ENCODE results near the gene PEX5L.

DNA sequence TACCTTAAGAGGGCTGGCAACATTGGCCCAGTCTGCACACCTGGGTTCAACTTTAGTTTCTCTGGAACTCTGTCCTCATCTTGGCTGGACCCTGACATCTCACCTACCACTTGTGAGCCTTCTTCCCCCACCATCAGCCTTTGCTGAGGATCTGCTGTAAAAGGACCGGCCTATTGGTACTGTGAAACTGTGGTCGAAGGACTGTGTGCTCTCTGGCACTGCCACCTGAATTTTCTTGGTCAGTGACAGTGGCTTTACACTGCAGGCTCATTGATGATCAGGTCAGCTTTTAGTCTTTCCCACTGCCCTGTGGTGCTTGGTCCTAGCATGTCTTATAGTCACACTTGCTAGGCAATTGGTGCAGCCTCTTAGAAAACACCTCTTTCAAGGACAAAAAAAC is 86.9 kb downstream of the PEX5L start:
- TF ChIP-seq, protein P1, sequence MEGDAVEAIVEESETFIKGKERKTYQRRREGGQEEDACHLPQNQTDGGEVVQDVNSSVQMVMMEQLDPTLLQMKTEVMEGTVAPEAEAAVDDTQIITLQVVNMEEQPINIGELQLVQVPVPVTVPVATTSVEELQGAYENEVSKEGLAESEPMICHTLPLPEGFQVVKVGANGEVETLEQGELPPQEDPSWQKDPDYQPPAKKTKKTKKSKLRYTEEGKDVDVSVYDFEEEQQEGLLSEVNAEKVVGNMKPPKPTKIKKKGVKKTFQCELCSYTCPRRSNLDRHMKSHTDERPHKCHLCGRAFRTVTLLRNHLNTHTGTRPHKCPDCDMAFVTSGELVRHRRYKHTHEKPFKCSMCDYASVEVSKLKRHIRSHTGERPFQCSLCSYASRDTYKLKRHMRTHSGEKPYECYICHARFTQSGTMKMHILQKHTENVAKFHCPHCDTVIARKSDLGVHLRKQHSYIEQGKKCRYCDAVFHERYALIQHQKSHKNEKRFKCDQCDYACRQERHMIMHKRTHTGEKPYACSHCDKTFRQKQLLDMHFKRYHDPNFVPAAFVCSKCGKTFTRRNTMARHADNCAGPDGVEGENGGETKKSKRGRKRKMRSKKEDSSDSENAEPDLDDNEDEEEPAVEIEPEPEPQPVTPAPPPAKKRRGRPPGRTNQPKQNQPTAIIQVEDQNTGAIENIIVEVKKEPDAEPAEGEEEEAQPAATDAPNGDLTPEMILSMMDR (IDR thresholded peaks at IDR 0.05; ENCODE audit: low read length): no peak
- no peak for TF ChIP-seq EZH2phosphoT487 (IDR thresholded peaks at IDR 0.05; ENCODE audit: low read length)
- TF ChIP-seq EZH2 (optimal IDR thresholded peaks at IDR 0.05; ENCODE audit: low read depth, low read length): no peak

Measured in MM.1S (cell line).